GM18511 (cell line): ENCODE data around the gene KAT2A.

Source experiments
- ATAC-seq: cut with Tn5 transposase; IDR thresholded peaks from one replicate; pipeline ENCODE4 v1.9.1; 2021; ENCODE audit warnings: mild to moderate bottlenecking, moderate library complexity; ENCODE audit not compliant: unreplicated experiment

Gene KAT2A

DNA sequence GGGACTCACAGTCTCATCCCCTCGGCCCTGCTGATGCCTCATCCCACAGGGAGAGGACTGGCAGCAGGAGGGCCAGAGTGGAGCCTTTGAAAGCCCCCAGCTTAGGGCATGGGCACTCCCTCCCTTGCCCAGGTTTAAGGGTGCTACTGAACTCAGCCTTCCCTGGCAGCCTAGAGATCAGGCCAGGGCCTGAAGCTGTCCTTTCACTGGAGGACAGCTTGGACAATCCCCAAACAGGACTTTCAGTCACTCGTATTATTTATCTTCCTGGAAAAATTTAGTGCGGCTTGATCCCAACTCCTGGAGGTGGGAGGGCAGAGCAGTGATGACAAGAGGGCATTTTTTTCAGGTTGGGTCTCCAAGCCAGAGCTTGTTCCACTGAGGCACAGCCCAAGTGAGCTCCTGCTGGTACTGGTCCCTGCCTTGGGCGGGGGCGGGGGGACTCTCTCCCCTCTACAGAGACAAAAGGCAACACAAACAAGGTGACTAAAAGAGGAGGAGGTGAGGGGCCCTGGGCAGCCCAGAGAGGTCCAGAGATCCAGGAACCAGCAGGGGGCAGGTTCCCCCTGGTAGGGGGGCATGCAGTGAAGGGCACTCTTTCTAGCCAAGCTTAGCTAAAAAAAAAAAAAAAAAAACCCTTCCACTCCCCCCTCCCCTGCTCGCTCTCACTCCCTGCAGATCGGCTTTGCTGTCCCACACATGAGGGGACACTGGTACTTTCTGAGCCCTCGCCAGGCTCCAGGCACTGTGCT, 24.6 kb downstream of the KAT2A start:
- no peak for ATAC-seq

DNA sequence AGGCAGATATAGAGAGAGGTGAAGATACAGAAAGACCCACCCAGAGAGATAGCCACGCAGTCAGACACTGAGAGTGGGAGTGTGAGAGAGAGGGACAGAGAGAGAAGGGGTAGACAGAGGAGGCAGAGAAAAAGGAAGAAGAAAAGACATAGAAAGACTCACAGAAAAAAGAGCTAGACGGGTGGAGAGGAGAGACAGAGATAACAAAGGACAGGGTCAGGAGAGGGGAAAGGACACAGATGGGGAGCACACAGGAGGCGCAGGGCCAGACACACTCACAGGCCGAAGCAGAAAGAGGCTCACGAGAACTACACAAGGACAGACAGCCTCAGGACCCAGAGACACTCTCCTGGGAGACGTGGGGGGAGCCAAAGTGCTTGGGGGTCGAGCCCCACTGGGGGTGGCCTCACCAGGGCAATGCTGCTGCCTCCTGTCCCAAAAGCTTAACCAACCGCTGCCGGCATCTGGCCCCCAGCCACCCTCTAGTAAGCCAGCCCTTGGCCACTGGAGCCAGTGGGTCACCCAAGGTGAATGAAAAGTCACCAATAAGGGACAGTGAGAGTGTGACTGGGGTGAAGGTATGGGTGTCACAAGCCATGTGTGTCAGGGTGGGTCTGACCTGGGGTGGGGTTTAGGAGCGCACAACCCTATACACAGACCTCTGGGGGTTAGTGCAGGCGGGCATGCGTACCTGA, 26.6 kb downstream of the KAT2A start:
- ATAC-seq, result no peak

GRCh38 chr17:42092939-42093338, 28.2 kb downstream of the KAT2A start:
- ATAC-seq, result no peak

DNA sequence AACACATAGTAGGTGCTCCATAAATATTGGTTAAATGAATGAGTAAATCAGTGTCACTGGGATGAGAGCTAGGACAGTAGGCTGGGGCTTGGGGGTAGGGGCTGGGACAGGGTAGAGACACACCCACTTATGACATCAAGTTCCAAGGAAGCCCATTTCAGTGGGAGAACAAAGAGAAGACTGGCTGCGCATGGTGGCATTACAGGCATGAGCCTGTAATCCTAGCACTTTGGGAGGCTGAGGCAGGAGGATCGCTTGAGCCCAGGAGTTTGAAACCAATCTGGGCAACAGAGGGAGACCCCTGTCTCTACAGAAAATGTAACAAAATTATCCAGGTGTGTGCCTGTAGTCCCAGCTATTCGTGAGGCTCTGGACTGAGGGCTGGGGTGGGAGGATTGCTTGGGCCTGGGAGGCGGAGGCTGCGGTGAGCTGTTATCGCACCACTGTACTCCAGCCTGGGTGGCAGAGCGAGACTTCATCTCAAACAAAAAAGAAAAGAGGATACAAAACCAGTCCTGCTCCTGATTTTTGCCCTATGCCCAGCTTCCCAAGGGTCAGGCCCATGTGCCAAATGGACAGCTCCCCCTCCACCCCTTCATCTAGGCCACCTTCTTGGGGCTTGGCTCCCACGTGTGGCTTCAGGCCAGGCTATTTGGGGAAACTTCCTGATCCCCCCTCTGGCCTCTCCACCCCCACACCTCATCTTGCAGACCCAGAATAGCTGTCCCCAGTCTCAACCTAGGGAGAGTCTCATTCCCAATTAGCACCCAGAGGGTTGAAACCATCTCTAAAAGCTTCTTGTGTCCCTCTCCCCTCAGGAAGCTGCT, 30.0 kb downstream of the KAT2A start:
- no peak for ATAC-seq

DNA sequence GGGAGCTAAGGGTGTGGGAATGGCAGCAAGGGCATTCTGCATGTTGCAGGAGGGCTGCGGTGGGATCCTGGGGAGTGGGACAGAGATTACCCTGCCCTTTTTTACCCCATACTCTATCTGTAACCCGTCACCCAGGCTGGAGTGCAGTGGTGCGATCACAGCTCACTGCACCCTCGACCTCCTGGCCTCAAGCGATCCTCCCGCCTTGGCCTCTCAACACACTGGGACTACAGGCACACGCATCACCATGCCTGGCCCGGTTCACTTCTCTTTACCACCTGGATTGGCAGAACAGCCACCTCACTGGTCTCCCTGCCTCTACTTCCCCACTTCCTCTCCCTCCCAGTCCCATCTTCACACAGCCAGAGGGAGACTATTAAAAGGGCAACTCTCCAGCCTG, 32.4 kb downstream of the KAT2A start:
- no peak for ATAC-seq

DNA sequence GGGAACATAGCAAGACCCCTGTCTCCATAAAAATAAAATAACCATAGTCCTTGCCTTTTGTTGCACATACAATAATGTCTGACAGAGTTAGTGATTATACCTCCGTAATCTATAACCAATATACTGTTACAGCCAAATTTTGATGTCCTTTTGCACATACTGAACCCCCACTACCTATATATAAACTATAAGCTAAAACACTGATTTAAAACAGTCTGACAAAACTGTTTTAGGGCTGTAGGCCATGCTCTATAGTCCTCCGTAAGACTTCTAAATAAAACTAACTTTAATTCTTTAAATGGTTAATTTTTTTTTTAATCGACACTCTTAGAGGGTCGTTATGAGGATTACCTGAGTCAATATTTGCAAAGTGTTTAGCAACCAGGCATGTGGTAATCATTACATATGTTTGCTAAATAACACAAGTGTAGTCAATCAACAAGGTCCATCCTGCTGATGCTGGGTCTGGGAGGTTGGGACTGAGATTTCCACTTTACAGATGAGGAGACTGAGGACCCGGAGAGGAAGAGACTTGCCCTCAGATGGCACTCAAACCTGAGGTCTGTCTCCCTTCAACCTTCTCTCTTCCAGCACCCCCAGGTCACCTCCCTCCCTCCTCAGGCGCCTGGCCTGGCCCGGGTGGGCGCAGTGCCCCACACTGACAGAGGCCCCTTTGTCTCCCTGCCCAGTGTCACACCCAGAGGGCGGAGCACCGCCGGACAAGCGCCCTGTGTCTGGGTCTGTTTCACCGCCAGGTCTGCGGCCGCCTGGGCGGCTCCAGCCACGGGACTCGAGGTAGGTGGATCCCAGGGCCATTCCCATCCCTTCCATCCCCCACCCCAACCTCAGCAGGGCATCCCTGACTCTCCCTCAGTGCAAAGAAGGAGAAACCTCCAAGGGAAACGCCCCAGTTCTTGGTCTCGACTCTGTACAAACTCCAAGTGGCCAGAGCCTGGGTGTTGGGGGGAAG, 33.1 kb downstream of the KAT2A start:
- ATAC-seq, result no peak

- no peak for ATAC-seq
Measured at GRCh38 chr17:42087042-42087701, 34.0 kb downstream of the KAT2A start.

- ATAC-seq, result no peak
Measured at GRCh38 chr17:42081516-42082129, 39.5 kb downstream of the KAT2A start.

- no peak for ATAC-seq
Measured at GRCh38 chr17:42079541-42079940, 41.6 kb downstream of the KAT2A start.

DNA sequence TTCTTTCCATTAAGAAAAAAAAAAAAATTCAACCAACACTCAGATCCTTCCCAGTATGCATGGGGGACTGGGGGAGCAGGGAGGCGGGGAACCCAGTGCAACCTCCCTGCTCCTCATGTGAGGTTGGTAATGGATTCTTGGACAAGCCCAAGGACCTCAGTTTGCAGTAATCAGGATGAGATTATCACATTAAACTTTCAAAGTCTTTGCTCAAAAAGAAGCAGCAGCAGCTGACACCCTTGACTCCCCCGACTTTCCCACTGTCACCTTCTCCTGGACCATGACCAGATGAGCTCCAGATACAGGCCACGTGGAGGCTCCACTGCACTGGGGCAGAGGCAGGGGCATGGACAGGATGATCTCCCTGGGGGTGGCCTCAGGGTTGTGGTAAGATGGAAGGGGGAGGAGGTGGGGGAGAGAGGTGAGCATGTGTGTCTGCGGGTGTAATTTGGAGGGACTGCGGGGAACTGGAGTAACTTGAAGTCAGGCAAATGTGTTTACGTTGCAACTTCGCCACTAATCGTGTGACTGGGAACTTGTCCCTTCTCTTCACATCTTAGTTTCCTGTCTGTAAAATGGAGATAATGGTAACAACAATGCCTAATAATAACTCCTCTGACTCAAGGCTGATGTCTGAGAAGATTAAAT, 42.6 kb downstream of the KAT2A start:
- no peak for ATAC-seq

DNA sequence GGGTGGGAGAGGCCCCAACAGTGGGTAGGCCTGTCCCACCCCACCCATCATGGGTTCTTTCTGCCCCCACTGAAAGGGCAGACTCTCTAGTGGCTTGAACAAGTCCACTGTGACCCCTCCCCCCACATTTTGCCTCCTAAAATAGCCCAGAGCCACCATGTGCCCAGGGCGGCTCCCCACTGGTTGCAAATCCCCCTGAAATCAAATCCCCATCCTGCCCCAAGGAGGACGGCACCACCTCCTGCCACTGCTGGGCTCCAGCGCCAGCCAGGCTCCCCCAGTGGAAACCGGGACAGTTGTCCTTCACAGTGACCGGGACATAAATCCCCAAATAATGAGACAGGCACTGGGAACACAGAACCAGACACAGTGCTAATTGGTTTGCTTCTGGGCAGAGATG, 43.4 kb downstream of the KAT2A start:
- ATAC-seq, result no peak

DNA sequence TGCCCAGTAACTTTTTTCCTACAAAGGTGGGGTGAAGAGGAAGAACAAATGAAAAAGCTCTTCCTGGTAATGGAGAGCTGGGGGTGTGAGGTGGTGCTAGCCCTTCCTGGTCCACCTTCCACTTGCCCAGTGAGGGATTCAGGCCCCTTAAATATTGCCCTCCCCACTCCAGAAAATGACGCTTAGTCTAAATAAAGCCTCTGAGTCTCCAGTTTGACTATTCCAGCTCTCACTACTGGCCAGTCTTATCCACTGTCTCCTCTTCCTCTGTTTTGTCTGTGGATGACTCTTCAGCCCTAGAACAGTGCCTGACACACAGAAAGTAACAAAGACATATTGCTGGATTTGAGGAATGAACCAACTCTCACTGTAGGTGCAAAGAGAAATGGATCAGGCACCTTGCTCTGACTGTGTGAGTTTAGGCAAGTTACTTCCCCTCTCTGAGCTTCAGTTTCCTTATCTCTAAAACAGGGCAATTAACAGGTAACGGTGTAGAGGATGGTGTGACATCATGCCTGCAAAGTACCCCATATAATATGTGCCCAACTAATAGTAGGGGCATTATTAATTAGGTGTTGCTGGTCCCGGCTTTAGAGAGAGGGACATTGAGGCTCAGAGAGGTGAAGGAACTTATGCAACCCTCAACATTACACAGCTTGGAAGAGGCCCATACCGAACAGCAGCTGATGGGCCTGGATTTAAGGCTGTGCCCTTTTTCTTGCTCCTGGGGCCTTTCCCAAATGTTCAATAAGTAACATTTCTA, 44.2 kb downstream of the KAT2A start:
- no peak for ATAC-seq

DNA sequence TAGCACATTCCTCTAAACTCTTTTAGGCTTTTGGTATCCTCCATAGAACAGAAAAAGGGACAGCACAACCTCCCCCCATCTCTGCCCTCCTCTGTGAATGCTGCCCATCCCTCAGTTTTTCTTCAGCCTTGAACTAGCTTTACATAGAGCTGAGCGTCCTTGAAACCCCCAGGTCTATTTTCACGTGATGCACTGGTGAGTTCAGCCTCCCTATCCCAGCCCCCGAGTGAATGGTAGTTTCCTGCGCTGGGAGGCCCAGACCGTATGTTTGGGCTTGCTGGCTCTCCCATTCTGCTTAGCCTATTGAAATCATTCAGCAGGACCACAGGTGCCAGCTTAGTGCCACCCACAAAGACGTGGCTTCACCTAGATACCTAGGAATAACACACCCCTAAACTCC, 45.4 kb downstream of the KAT2A start:
- ATAC-seq, result no peak

- no peak for ATAC-seq
Measured at GRCh38 chr17:42072323-42073187, 48.6 kb downstream of the KAT2A start.

DNA sequence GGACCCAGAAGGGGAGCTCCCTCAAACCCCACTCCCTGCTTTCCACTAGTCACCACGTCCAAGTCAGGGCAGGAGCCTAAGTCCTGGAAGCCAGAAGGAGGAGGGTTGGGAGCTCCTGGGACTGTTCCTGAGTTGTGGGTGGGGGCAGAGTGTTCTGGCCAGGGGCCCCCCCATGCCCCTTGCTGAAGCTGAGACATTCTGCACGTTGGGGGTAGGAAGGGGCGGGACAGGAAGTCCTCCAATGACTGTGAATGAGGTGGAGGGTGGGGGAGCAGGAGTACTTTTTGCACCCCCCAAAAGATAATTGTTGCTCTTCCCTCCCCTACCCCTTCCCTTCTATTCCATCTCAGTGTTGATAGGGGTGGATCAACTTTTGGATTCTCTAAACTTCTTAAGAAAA, 49.4 kb downstream of the KAT2A start:
- no peak for ATAC-seq

DNA sequence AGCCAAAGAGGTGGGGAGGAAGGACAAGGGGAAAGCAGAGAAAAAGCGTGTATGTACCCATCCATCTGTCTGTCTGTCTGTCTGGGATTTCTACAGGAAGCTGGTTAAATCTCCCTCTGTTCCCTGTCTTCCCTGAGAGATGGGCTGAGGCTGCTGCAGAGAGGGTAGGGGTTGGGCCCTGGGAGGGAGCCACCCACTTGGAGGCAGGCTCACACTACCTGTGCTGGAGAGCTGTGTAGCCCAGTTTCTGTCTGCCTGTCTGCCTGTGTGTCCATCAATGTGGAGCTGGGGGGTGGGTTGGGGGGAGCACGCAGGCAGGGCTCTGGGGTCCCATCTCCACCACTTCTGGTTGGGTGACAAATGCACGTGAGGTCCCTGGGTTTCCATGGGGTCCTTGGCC, 52.2 kb downstream of the KAT2A start:
- ATAC-seq, result no peak

GRCh38 chr17:42067371-42068091, 53.6 kb downstream of the KAT2A start:
- no peak for ATAC-seq
